ES-I3 (cell line): ENCODE data around the gene RTN4RL1.

ENCODE experiments used
- H3K36me3 ChIP-seq: 2 replicates; pipeline ENCODE4 v1.6.1; 2013; ENCODE audit warnings: mild to moderate bottlenecking, low read length, control low read depth, moderate library complexity; ENCODE audit not compliant: insufficient read depth
- H3K4me1 ChIP-seq: 2 replicates; pipeline ENCODE4 v1.6.1; 2013; ENCODE audit warnings: mild to moderate bottlenecking, control low read depth, low read length; ENCODE audit not compliant: insufficient read depth
- H3K9ac ChIP-seq: 2 replicates; pipeline ENCODE4 v1.6.1; 2013; ENCODE audit warnings: low read depth, mild to moderate bottlenecking, low read length, moderate library complexity
- H3K9me3 ChIP-seq: 2 replicates; pipeline ENCODE4 v1.6.1; 2013; ENCODE audit warnings: mild to moderate bottlenecking, low read length, moderate library complexity; ENCODE audit not compliant: control insufficient read depth, insufficient read depth

RTN4RL1 gene

GRCh38 chr17:1963250-1963649, 61.9 kb downstream of the RTN4RL1 start:
- no peaks in the 10 kb centered on the region for H3K36me3 ChIP-seq
- H3K9ac ChIP-seq = no peak overlapping the region
- H3K4me1 ChIP-seq = peaks cover 15% of the 10 kb centered on the region; the same call in 1 of the 2 replicates
- H3K9me3 ChIP-seq = no peaks in the 10 kb centered on the region

DNA sequence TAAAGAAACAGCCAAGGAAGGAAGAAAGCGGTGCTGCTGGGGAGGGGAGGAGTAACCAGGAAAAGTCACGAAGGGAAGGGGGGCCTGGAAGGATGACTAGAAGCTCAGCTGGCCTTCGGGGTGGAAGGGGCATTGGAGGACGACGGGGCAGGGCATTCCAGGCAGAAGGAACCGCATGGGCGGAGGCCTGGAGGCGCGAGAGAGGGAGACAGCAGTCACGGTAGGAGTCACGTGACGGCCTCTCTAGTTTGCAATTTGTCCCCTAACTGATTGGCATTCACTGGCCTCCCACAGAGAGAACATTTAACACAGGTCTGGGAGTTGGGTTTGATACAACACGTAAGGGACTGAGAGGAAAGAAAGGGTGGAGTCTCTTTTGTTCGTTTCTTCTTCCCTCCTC, 63.9 kb downstream of the RTN4RL1 start:
- H3K4me1 ChIP-seq = peaks cover 4% of the 10 kb centered on the region; the same call in 1 of the 2 replicates
- no peak overlapping the region; the same call in 1 of the 2 replicates for H3K9ac ChIP-seq

GRCh38 chr17:1960545-1960912, 64.6 kb downstream of the RTN4RL1 start:
- Histone ChIP-seq H3K9ac (no peak overlapping the region), H3K9me3 (no peaks in the 10 kb centered on the region), H3K4me1 (peaks cover 1% of the 10 kb centered on the region; the same call in 1 of the 2 replicates), H3K36me3 (no peaks in the 10 kb centered on the region)

More for the DNA sequence above, 63.9 kb downstream of the RTN4RL1 start:
- Histone ChIP-seq H3K36me3 (no peaks in the 10 kb centered on the region), H3K9me3 (no peaks in the 10 kb centered on the region)

GRCh38 chr17:1959871-1960544, 65.1 kb downstream of the RTN4RL1 start:
- Histone ChIP-seq H3K9ac (no peak overlapping the region), H3K36me3 (no peaks in the 10 kb centered on the region), H3K4me1 (no peaks in the 10 kb centered on the region; the same call in 1 of the 2 replicates), H3K9me3 (no peaks in the 10 kb centered on the region)

GRCh38 chr17:1958134-1958881, 66.8 kb downstream of the RTN4RL1 start:
- H3K36me3 ChIP-seq = no peaks in the 10 kb centered on the region
- no peaks in the 10 kb centered on the region; the same call in 1 of the 2 replicates for H3K4me1 ChIP-seq
- no peaks in the 10 kb centered on the region for H3K9me3 ChIP-seq
- no peak overlapping the region for H3K9ac ChIP-seq

DNA sequence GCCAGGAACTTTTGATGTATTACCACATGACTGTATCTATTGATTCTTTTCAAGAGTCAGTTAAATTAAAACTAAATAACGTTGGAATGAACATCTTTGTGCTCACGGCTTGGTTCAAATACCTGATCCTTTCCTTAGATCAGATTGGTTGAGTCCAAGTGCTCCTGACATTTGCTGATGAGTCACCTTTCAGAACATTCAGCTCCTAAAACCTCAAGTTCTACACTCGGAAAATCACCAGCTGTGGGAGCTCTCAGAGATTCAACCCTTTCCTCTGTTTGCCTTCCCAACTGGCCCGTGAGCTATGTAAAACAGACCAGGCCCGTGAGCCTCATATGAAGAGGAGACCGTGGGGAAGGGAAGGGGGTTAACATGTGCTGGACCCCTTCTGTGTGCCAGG, 68.1 kb downstream of the RTN4RL1 start:
- no peaks in the 10 kb centered on the region; the same call in 1 of the 2 replicates for H3K4me1 ChIP-seq
- no peaks in the 10 kb centered on the region for H3K36me3 ChIP-seq
- no peaks in the 10 kb centered on the region for H3K9me3 ChIP-seq
- H3K9ac ChIP-seq = no peak overlapping the region

GRCh38 chr17:1956134-1956533, 69.0 kb downstream of the RTN4RL1 start:
- Histone ChIP-seq H3K9me3 (no peaks in the 10 kb centered on the region), H3K36me3 (no peaks in the 10 kb centered on the region), H3K4me1 (no peaks in the 10 kb centered on the region; the same call in 1 of the 2 replicates), H3K9ac (no peak overlapping the region)

- H3K9ac ChIP-seq = no peak overlapping the region
- H3K9me3 ChIP-seq = no peaks in the 10 kb centered on the region
- no peaks in the 10 kb centered on the region for H3K36me3 ChIP-seq
- no peaks in the 10 kb centered on the region; the same call in 1 of the 2 replicates for H3K4me1 ChIP-seq
Observed at GRCh38 chr17:1953831-1954230, 71.3 kb downstream of the RTN4RL1 start.

DNA sequence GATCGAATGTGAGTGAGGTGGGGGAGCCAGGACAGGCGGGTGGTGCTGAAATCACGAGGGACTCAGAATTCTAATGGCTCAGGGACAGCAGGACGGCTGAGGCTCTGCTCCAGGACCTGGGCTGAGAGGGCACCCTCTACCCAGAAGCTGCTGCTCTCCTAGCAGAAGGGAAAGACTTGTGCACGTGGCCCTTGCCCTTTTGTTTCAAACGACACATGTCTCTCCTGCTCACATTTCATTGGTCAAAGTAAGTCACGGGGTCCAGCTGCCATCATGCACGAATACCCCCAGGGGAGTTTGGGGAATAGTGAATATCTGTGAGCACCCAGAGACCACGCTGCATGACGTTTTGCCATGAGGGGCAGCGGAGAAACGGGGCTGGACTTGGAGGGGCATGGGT, 73.2 kb downstream of the RTN4RL1 start:
- Histone ChIP-seq H3K4me1 (no peaks in the 10 kb centered on the region; the same call in 1 of the 2 replicates), H3K9ac (no peak overlapping the region), H3K9me3 (no peaks in the 10 kb centered on the region), H3K36me3 (no peaks in the 10 kb centered on the region)

DNA sequence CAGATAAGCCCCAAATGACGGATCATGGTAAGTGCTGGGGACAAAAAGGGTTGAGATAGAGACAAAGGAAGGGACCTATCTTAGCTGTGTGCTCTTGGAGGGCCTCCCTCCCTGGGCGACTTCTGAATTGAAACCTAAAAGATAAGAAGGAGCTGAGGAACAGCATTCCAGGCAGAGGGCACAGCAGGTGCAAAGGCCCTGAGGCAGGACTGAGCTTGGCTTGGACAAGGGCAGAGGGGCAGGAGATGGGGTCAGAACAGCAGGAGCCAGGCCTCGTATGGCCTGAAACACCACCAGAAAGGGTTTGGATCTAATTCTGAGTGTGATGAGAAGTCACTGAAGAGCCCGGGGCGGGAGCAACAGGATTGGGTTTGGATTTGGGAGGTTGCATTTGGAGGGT, 75.4 kb downstream of the RTN4RL1 start:
- Histone ChIP-seq H3K9me3 (no peaks in the 10 kb centered on the region), H3K9ac (no peak overlapping the region), H3K36me3 (no peaks in the 10 kb centered on the region), H3K4me1 (no peaks in the 10 kb centered on the region; the same call in 1 of the 2 replicates)

GRCh38 chr17:1948517-1948825, 76.7 kb downstream of the RTN4RL1 start:
- H3K9ac ChIP-seq = no peak overlapping the region
- no peaks in the 10 kb centered on the region; the same call in 1 of the 2 replicates for H3K4me1 ChIP-seq
- H3K9me3 ChIP-seq = no peaks in the 10 kb centered on the region
- no peaks in the 10 kb centered on the region for H3K36me3 ChIP-seq

GRCh38 chr17:1947743-1948516, 77.2 kb downstream of the RTN4RL1 start:
- no peaks in the 10 kb centered on the region for H3K36me3 ChIP-seq
- H3K9me3 ChIP-seq = no peaks in the 10 kb centered on the region
- H3K9ac ChIP-seq = no peak overlapping the region
- no peaks in the 10 kb centered on the region; the same call in 1 of the 2 replicates for H3K4me1 ChIP-seq

DNA sequence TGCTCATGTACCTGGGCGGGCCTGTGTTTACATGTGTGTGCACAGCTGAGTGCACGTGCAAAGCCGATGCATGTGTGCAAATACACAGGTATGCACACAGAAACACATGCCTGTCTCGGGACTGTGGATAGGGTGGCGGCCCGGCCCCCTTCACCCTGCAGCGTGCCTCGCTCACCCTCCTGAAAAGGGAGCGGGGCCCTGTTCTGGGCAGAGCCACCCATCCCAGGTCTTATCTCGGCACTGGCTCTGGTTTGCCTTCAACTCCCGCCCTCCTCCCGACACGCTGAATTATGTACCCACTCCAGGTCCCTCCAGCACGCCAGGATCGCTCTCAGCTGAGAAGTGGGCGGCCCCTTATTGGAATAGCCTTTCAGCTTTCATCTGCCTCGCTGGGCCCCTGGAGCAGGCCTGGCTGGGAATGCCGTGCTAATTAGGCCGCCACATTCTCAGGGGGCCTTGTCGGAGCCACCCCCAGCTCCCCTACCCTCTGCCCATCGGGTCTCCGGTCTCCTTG, 77.8 kb downstream of the RTN4RL1 start:
- H3K9ac ChIP-seq = no peak overlapping the region
- H3K36me3 ChIP-seq = no peaks in the 10 kb centered on the region
- no peaks in the 10 kb centered on the region for H3K9me3 ChIP-seq
- no peaks in the 10 kb centered on the region; the same call in 1 of the 2 replicates for H3K4me1 ChIP-seq
